Endodermal cell (in vitro differentiated cells): ENCODE measurements around the gene ABCG1. TPM values are rescaled to one million over a fixed set of nuclear protein-coding genes. Genes with fewer than 3 reads are reported as not detected.
A peak's percentile ranks its signal among the peaks of the same experiment; 100 is the strongest.

ENCODE experiments used
- DNase-seq: peaks from one replicate; pipeline ENCODE4 v3.0.0-alpha.2; 2017
- H3K27ac ChIP-seq: 2 replicates; pipeline ENCODE4 v1.5.1; 2013; ENCODE audit warnings: mild to moderate bottlenecking, low read depth, low read length, moderate library complexity
- H3K27me3 ChIP-seq: 2 replicates; pipeline ENCODE4 v1.6.1; 2013; ENCODE audit warnings: mild to moderate bottlenecking, low read length, moderate library complexity; ENCODE audit not compliant: insufficient read depth, control insufficient read depth, poor library complexity, severe bottlenecking
- H3K36me3 ChIP-seq: 2 replicates; pipeline ENCODE4 v1.7.0; 2013; ENCODE audit warnings: mild to moderate bottlenecking, low read length, moderate library complexity; ENCODE audit not compliant: control insufficient read depth, insufficient read depth
- H3K4me1 ChIP-seq: one replicate; pipeline ENCODE4 v1.7.0; 2013; ENCODE audit warnings: low read length; ENCODE audit not compliant: control insufficient read depth, insufficient read depth
- H3K4me3 ChIP-seq: 2 replicates; pipeline ENCODE4 v1.5.1; 2013; ENCODE audit warnings: mild to moderate bottlenecking, low read length, moderate library complexity
- H3K9ac ChIP-seq: 2 replicates; pipeline ENCODE4 v1.6.1; 2013; ENCODE audit warnings: mild to moderate bottlenecking, low read length, moderate library complexity; ENCODE audit not compliant: poor library complexity, severe bottlenecking; ENCODE audit errors: extremely low read depth
- H3K9me3 ChIP-seq: 2 replicates; pipeline ENCODE4 v1.6.1; 2013; ENCODE audit warnings: mild to moderate bottlenecking, low read length, moderate library complexity; ENCODE audit not compliant: control insufficient read depth
- H3K27ac Mint-ChIP-seq: 2 replicates; pipeline ENCODE4 v1.8.0; 2020; ENCODE audit warnings: mixed read lengths
- H3K27me3 Mint-ChIP-seq: 2 replicates; pipeline ENCODE4 v1.8.0; 2021; ENCODE audit warnings: mild to moderate bottlenecking, mixed read lengths; ENCODE audit not compliant: insufficient read depth
- H3K36me3 Mint-ChIP-seq: 2 replicates; pipeline ENCODE4 v1.8.0; 2020; ENCODE audit warnings: low read depth, mixed read lengths
- H3K4me1 Mint-ChIP-seq: 2 replicates; pipeline ENCODE4 v1.8.0; 2020; ENCODE audit warnings: mixed read lengths
- H3K4me3 Mint-ChIP-seq: 2 replicates; pipeline ENCODE4 v1.8.0; 2020; ENCODE audit warnings: mild to moderate bottlenecking, moderate library complexity, mixed read lengths
- H3K9me3 Mint-ChIP-seq: 2 replicates; pipeline ENCODE4 v1.8.0; 2020; ENCODE audit warnings: mild to moderate bottlenecking, mixed read lengths
- CTCF ChIP-seq: fragments of 200-600 bp; sonication (generic); conservative IDR thresholded peaks from 2 replicates; pipeline ENCODE4 v1.5.0; 2021; ENCODE audit warnings: antibody characterized with exemption, mild to moderate bottlenecking
- WGBS, 2 experiments: methylation state at CpG; one replicate each; pipeline versions ENCODE4 v1.1.5 to v1.1.7; 2013; ENCODE audit warnings: missing lambda C conversion rate in 2 of 2, mixed read lengths in 1 of 2; ENCODE audit not compliant: insufficient coverage in 1 of 2, insufficient read length in 1 of 2; 5-methylcytosine and 5-hydroxymethylcytosine counted together
- total RNA-seq, 2 donors: library from RNA; stranded (reverse); fragmentation: NEBNext Ultra II Directional in 1 of 2; extraction: Animal tissue kit (Norgen Biotek cat#: 25700) in 1 of 2; gene quantifications; 2 replicates in 1 of 2; 3 replicates in 1 of 2; pipeline ENCODE4 v1.2.1, GENCODE V29; 2021

The ABCG1 gene
- total RNA-seq, 2 donors from 2014 or later = 1.6 to 5.4 TPM

- no peaks in the 10 kb centered on the region for H3K36me3 ChIP-seq
- no peaks in the 10 kb centered on the region for H3K9me3 ChIP-seq
- Mint-ChIP-seq H3K4me3 (no peak overlapping the region), H3K27me3 (no peaks in the 10 kb centered on the region), H3K4me1 (peaks cover 23% of the 10 kb centered on the region), H3K27ac (peak overlapping the region; percentile 23), H3K36me3 (no peaks in the 10 kb centered on the region), H3K9me3 (no peaks in the 10 kb centered on the region)
- no peak overlapping the region for H3K9ac ChIP-seq
- 98 to 100% methylated on average over 2 to 9 of the region's 9 CpGs for WGBS, 2 experiments
- no peak for TF ChIP-seq CTCF
- no peak overlapping the region for H3K27ac ChIP-seq
- H3K27me3 ChIP-seq = no peaks in the 10 kb centered on the region
- H3K4me1 ChIP-seq = peaks cover 11% of the 10 kb centered on the region
- H3K4me3 ChIP-seq = no peak overlapping the region
- no peak for DNase-seq
Measured at GRCh38 chr21:42300956-42301355, 82.0 kb downstream of the ABCG1 start.

GRCh38 chr21:42301371-42302075 lies 82.6 kb downstream of the ABCG1 start:
- no peak for TF ChIP-seq CTCF
- DNase-seq = no peak
- Histone ChIP-seq H3K4me1 (peaks cover 11% of the 10 kb centered on the region), H3K4me3 (no peak overlapping the region), H3K27ac (no peak overlapping the region), H3K9ac (no peak overlapping the region), H3K27me3 (no peaks in the 10 kb centered on the region), H3K36me3 (no peaks in the 10 kb centered on the region), H3K9me3 (no peaks in the 10 kb centered on the region)
- no peaks in the 10 kb centered on the region for H3K36me3 Mint-ChIP-seq
- H3K9me3 Mint-ChIP-seq = no peaks in the 10 kb centered on the region
- H3K27me3 Mint-ChIP-seq = no peaks in the 10 kb centered on the region
- 90 to 96% methylated on average over 13 to 20 of the region's 20 CpGs for WGBS, 2 experiments
- H3K27ac Mint-ChIP-seq = no peak overlapping the region
- peaks cover 23% of the 10 kb centered on the region for H3K4me1 Mint-ChIP-seq
- H3K4me3 Mint-ChIP-seq = no peak overlapping the region

GRCh38 chr21:42302076-42302650 lies 83.2 kb downstream of the ABCG1 start:
- H3K27ac Mint-ChIP-seq = no peak overlapping the region

More at GRCh38 chr21:42302076-42302650, 83.2 kb downstream of the ABCG1 start:
- WGBS, 2 experiments = 85 to 90% methylated on average over 9 to 12 of the region's 12 CpGs
- no peak overlapping the region for H3K9ac ChIP-seq
- Mint-ChIP-seq H3K27me3 (no peaks in the 10 kb centered on the region), H3K4me1 (peaks cover 22% of the 10 kb centered on the region), H3K9me3 (no peaks in the 10 kb centered on the region), H3K36me3 (no peaks in the 10 kb centered on the region), H3K4me3 (no peak overlapping the region)
- DNase-seq = no peak
- no peak for TF ChIP-seq CTCF
- H3K9me3 ChIP-seq = no peaks in the 10 kb centered on the region
- no peaks in the 10 kb centered on the region for H3K27me3 ChIP-seq
- peaks cover 11% of the 10 kb centered on the region for H3K4me1 ChIP-seq
- H3K27ac ChIP-seq = no peak overlapping the region
- H3K4me3 ChIP-seq = no peak overlapping the region
- no peaks in the 10 kb centered on the region for H3K36me3 ChIP-seq
